GM18499 (cell line): ENCODE measurements around the gene ANKRD50.

Source experiments
- ATAC-seq: cut with Tn5 transposase; IDR thresholded peaks from one replicate; pipeline ENCODE4 v1.9.1; 2021; ENCODE audit warnings: moderate number of reproducible peaks; ENCODE audit not compliant: insufficient read depth, unreplicated experiment

ANKRD50 gene

DNA sequence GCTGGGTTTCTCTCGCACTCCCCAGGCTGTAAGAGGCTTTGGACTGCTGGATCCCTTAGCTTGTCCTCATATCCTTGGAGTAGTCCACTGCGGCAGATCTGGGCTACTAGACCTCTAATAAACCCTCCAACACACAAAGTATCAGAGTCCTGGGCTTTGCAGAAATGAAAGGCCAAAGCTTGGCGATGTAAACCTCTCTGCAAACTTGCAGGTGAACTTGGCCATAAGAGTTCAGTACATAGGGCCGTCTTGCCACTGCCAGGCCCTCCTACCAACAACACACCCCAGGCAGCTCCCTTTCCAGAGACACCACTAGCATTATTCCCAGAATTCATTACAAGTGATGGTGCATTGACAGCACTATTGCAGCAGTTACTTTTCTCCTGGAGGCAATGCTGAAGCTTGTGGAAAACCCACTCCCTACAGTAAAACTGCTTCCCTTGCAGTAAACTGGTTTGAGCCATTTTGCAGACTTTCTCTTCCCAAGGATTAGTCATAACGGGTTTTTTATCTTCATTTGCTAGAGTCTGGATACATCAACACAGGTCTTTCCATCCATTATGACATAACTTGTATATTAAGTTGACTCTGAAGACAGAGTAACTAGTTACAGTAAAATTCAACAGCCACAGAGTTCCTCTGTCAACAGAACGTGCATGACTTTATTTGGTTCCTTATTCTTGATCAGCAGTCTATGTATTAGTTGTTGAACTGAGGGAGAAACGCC lies 2.4 kb downstream of the ANKRD50 start:
- ATAC-seq, result no peak

DNA sequence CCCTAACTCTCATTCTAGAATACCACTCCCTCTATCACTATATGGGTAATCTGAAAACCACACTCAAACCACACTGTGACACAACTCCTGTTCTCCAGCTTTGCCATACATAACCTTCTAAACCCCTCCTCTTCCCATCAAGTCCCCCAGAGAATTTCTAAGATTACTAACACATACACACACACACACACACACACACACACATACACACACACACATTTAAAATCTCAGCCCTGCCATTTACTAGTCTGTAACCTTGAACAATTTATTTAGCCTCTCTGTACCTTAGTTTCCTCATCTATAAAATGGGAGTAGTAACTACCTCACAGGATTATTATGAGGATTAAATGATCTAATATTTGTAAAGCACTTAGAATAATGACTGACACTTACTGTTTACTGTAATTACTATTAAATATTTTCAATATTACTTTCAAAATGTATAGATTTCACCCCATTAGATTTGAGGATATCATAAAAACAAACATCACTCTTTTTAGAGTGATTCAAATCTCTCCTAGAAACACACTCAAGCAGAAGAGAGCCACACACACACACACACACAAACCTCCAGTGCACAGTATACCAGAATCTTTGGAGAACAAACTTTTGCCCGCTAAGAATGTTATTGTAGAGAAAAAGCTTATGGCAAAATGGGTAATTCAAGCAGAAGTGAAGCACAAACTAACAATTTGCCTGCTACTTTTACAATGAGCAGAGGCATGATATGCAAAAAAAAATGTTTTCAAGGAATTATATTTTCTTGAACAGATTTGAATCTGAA lies 3.8 kb downstream of the ANKRD50 start:
- no peak for ATAC-seq

DNA sequence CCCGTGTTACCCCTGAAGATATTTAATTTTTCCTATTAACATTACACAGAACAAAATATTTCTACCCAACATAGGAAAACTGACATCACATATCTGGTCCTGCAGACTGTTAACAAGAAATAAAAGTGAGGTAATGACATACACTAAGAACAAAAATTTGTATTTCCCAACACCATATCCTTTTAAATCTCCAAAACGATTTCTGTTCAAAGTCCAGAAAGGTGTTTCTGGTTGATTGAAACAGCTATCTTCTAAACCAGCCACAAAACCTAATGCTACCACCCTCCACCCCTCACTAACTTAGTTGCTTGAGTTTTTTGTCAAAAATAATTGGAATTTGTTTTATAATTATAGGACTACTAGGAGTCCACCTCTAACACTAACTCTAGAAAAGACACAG lies 7.1 kb downstream of the ANKRD50 start:
- ATAC-seq, result no peak

DNA sequence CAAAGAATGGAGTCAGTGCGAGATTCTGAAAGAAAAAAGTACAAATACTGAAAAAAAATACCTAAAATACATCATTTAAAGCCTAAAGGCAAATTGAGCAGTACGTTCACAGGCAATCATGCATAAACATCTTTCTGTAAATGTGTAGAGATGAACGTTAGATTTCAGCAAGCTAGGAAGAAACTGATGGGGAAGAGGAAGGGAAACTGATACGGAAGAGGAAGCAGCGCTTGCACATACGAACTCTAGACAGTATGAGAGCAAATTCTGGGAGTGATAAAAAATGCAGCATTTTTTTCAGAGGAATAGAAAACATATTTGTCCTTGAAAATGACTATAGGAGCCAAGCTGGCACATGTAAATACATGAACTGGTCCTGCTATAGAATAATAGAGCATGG lies 9.4 kb downstream of the ANKRD50 start:
- ATAC-seq, result no peak

DNA sequence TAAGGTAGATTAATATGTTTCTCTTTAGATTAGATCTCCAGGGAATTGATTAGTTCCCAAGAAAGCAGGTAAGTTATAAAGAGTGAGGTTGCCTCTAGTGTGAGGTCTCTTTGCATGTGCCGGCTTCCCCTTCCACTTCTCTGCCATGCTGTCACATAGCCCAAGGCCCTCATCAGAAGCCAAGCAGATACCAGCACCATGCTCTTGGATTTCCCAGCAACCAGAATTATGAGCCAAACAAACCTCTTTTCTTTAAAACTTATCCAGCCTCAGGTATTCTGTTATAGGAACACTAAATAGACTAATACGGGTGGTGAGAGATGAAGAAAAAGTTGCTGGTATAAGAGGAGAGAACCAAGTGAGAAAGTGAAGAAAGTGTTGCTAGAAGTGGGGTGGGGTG lies 15.1 kb downstream of the ANKRD50 start:
- ATAC-seq, result no peak

DNA sequence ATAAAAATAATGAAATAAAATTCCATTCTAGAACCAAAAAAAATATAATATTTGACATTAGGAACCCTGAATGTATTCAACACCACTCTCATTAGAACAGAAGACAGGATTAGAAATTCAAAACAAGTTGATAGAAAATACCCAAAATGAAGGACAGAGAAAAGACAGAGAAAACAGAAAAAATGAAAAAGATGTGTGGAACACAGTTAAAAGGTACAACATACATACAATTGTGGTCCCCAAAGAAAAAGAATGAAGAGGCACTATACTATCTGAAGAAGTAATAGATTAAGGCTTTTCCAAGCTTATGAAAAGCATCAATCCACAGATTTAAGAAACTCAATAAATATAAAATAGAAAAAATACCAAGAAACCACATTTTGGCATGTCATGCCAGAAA lies 16.4 kb downstream of the ANKRD50 start:
- no peak for ATAC-seq

DNA sequence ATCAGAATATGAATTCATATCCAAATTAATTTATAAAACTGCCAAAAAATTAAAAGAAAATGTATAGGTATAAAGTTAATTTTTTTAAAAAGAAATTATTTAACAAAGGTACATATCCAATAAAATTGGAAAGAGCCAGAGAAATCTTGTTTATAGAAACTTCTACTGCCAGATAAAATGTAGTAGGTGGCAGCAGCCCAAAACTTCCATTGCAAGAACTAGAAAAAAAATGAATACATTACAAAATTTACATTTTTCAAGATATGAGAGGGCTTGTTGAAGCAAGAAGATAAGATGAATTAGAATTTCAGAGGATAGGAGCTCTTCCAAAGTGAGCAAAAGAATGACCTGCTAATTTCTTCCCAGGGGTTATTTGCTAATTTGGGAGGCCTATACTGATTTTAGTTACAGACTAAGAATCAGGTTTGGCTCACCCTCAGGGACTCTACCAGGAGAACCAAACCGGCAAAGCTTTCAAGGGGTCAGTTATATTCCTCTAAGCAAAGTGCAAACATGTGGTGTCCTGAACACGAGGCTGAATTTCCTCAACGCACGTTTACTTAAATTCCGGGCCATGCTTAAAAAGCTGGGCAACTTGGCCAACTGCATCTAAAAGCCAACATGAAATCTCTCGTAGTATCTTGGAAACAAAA lies 17.5 kb downstream of the ANKRD50 start:
- ATAC-seq, result no peak

DNA sequence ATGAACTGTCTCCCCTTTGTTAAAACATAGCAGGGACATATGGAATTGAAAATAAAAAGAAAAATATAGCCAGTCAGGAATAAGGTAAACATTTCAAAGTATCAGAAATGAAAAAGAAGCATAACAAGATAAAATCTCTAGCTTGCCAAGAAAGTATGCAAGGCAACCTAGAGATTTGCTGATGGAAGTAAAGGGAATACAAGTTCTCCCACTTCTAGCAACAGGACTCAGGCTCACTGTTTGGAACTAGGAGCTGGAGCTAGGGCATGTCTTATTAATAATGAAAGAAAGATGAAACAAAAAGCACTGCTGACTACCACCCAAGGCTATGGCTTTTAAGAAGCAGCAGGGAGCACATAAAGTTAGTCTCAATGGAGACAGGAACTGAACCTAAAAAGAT lies 18.2 kb downstream of the ANKRD50 start:
- no peak for ATAC-seq

DNA sequence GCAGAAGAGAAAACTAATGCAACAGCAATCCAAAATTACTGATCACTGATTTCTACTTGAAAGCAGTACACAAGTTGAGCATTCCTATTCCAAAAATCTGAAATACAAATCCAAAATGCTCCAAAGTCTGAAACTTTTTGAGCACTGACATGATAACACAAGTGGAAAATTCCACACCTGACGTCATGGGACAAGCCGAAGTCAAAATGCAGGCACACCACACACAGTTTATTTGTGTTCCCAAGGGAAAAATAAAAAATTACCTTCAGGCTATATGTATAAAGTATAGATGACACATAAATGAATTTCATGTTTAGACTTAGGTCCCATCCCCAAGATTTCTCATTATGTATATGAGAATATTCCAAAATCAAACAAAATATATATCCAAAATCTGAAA lies 20.7 kb downstream of the ANKRD50 start:
- no peak for ATAC-seq

DNA sequence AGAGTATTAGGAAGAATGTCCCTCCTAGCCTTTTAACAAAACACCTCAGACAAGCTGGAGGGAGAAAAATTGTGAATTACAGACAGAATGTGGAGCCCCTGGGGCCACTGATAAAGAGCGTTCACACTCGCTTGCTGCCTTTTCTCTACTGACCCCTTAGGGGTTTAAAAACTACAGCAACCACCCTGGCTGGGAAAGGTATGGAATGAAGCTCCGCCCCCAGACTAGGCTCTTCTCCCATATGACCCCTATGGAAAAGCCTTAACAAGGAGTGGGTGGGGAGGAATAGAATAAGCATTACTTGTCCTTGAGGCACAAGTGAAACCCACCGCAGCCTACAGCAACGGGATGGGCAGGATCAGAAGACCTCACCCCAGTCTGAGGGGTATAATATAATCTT lies 26.3 kb downstream of the ANKRD50 start:
- ATAC-seq, result no peak

DNA sequence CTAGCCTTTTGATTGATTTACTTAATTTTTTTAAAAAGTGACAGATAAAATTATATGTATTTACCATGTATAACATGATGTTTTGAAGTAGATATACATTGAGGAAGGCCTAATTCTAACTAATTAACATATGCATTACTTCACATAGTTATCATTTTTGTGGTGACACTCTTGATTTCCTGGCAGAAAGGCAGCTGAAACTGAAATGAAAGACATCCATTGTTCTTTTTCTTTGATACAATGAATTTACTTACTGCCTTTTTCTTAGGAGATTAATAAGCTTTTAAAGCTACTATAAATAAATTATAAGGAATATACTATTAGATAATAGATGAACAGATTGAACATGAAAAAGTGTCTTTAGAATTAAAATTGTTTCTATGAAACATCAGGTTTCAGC lies 26.7 kb downstream of the ANKRD50 start:
- ATAC-seq, result no peak

DNA sequence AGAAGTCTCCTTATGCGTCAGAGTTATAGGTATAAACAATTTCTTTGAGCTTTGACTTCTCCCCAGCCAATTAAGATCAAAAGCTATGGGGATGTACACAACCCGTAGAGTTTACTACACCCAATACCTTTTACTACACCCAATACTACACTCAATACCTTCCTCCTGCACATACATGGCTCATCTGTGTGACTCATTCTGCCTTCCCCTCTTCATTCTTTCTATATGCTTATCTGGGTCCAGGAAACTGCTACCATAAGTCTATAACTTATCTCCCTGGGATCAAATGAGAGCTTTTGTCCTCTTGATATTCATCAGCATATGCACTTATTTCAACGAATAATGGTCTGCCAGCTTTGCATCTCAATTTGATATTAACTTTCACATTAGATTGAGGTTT lies 28.2 kb downstream of the ANKRD50 start:
- ATAC-seq, result no peak

DNA sequence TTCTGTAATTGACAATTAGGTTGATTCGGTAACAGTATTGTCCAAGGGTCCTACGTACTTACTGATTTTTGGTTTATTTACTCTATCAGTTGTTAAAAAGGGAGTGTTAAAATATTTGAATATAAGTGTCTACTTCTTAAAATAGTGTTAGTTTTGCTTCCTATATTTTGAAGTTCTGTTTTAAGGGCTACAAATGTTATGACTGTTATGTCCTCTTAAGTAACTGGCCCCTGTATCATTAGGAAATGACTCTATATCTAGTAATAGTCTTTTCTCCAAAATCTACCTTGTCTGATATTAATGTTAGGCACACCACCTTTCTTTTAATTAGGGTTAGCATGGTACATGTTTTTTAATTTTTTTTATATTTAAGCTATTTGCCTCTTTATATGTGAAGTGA lies 30.1 kb downstream of the ANKRD50 start:
- no peak for ATAC-seq

DNA sequence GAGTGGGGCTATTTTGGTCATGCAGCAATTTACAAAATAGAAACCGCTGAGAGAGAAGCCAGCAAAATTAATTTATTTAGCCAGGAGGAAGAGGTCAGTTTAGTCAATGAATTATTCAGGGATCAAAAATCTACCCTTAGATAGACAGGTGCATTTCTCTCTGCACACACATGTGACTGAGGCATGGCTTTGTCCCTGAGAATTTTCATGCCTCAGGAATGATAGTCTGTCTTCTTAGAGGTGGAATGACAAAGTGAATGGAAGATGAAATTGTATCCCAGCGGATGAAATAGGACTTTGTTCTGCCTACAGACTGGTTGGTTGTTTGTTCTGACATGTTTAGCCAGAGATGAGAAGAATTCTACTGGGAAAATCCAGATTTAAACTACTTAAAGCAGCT lies 46.0 kb downstream of the ANKRD50 start:
- ATAC-seq, result no peak

DNA sequence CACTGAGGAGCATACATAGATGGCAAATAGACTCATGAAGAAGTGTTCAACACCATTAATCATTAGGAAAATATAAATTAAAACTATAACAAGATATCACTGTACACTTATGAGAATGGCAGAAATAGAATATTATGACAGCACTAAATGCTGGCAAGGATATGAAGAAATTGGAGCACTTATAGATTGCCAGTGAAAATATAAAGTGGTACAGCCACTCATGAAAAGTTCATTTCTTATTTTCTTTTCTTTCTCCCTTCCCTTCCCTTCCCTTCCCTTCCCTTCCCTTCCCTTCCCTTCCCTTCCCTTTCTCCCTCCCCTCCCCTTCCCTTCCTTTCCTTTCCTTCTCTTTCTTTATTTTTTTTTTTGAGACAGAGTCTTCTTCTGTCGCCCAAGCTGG lies 53.7 kb downstream of the ANKRD50 start:
- no peak for ATAC-seq

DNA sequence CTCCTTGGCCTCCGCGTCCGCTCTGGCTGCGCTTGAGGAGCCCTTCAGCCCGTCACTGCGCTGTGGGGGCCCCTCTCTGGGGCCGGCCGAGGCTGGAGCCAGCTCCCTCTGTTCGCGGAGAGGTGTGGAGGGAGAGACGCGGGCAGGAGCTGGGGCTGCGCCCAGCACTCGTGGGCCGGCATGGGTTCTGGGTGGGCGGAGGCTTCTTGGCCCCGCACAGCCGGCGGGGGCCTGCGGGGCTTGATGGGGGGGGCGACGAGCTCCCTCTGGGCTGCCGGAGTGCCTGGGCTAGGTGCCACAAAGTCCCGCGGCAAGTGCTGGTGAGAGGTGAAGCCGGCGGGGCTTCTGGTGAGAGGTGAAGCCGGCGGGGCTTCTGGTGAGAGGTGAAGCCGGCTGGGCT lies 61.9 kb downstream of the ANKRD50 start:
- no peak for ATAC-seq

DNA sequence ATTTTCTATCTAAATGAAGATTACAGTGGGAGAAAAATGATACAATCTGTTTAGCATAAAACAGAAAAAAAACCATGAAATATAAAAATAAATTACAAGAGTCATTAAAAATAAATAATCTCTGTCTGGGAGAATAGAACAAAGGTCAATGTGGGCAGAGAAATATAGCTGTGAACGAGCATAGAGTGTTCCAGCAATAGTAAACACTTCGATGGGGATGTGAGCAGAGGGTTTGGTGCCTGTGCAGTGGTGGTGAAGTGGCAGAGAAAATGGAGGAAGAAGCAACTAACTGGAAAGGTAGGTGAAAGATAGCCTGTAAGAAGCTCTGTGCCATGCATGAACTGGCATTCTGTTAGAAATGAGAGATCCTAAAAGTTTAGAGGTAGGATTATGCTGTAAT lies 64.9 kb downstream of the ANKRD50 start:
- no peak for ATAC-seq

DNA sequence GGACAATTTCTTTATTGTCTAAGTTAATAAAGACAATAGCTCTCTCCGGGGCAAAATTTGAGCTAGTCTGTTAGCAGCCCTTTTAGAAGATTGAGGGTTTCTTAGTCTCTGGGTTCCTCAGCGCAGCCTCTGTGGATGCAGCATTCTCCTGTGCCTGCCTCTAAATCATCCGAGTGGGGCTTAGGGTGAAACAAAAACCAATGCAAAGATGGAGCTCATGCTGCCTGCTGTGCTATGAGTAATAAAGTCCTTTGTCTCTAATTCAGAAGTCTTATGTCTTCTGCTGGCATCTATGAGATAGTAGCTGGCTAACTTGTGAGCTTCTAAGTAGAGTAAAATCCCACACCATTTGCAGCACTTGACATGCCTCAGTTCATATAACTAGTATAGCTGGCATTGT lies 67.9 kb downstream of the ANKRD50 start:
- no peak for ATAC-seq

DNA sequence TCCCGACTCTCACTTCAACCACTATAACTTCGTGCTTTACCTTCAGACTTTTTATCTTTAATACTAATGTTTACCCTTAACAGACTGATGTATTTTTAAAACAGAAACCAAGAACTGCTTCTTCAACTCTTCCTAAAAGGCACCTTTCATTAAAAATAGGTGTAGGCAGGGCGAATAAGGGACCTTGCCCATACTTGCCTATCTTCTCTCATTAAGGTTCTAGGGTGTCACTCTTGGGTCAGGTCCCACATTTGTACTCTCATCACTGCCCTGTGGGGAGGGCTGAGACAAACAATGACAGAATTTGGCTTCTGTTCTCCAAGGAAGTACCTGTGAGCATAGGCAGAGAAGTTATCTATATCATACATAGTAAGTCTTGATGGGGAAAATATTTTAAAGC lies 69.7 kb downstream of the ANKRD50 start:
- ATAC-seq, result no peak

DNA sequence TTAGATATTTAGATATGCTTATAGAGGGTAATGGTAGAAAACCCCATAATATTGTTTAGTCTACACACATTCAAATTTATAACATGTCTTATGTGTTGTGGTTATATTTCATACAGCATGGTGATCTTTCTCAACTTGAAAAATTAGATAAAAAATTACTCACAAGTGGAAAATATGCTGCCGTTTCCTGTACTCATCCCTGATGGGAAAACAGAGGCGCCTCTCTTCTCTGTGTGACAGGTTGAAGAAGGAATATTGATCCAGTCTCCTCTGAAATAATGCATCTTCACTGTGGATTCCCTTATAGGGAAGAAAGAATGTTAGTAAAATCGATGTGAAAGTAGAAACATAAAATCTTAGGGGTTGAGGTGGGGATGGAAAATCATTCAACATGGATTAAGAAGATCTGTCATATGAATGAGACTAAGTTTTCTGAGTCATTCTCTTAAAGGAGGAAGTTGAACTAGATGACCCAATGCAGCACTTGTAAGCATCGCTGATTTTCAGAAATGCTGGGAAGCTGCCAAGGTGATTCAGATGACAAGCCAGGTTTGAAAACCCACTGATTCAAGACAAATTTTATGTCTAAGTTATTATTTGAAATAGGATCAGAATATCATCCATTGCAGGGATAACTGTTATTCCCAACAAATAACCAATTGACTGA lies 70.7 kb downstream of the ANKRD50 start:
- no peak for ATAC-seq
